ENCODE results near the gene EMC6. TPM values are rescaled to one million over a fixed set of nuclear protein-coding genes. Genes with fewer than 3 reads are reported as not detected.
"Not testable (repeated sequence)": the region's sequence is repeated elsewhere in the genome, so short reads cannot be mapped to it uniquely, and the experiment has no call there.

Gene EMC6
- total RNA-seq, 2 donors from 2014 or later: 23.7 to 24.7 TPM

DNA sequence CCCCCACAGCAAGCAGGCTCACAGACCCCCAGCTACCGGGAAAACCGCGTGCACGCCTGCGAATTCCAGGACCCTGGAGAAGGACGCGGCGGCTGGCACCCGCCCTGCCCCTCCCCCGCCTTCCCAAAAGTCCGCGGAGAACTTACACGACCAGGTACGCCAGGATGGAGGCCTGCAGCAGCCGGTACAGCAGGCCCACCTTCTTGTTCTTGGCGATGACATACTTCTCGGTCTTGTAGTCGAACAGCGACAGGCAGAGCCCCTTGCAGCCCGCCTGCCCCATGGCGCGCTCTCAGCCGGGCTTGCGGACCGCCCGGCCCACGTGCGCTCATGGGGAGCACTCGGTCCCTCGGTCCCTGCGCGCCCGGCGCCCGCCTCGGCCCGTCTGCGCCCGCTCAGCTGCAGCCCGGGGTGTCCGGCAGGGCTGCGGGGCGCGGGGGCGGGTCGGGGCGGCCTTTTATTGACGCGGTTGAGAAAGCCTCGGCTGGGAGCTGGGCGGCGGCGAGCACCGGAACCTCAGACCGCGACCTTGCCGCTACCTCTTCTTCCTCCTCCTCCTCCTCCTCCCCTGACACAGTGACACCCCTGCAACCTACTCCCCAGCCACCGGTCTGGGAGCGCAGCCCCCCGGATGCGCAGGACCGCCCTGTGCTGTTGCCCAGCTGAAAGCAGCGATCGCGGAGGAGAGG lies 27.3 kb downstream of the EMC6 start, which contains the start of gene P2RX5:
Gene P2RX5, minus strand, starts transcription at position 433 of the 689 bp plus-strand sequence. Its CDS starts 150 bp downstream, at position 283.
- no peak for DNase-seq (ENCODE audit: low spot score)
- intact Hi-C loops (cut with DNase I): no loop called here

- intact Hi-C loops (cut with DNase I): no loop called here
- DNase-seq (ENCODE audit: low spot score): no peak
Observed at GRCh38 chr17:3697103-3697476, 28.5 kb downstream of the EMC6 start.

DNA sequence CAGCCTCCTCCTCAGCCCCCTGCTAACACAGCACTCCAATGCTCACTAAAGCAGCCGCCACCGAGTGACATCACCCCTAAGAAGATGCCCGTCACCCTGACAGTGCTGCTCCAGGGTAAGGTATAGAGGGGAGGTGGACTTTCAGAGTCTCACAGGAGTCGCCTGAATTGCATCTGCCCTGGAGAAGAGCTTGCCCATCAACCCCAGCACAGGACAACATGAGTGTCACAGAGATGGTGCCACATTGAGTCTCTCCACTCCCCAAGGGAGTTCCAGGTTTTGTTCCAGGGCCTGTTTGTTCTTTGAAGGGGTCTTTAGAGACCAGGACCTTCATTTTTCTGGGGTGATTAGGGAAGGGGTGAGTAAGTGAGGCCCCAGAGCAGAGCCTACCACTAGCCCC lies 29.5 kb downstream of the EMC6 start:
- DNase-seq (ENCODE audit: low spot score): no peak

GRCh38 chr17:3699951-3700350 lies 31.3 kb downstream of the EMC6 start:
- DNase-seq (ENCODE audit: low spot score): no peak
- intact Hi-C loops (cut with DNase I): no loop called here

More for the DNA sequence above, 29.5 kb downstream of the EMC6 start:
- intact Hi-C loops (cut with DNase I): no loop called here

- intact Hi-C loops (cut with DNase I); DNase-seq (ENCODE audit: low spot score): not testable (repeated sequence)
Observed at GRCh38 chr17:3702041-3702539, 33.5 kb downstream of the EMC6 start.

GRCh38 chr17:3704931-3705717 lies 36.5 kb downstream of the EMC6 start:
- DNase-seq (ENCODE audit: low spot score): no peak
- intact Hi-C loops (cut with DNase I): no loop called here

- DNase-seq (ENCODE audit: low spot score); intact Hi-C loops (cut with DNase I): not testable (repeated sequence)
Observed at GRCh38 chr17:3705718-3705984, 37.0 kb downstream of the EMC6 start.

DNA sequence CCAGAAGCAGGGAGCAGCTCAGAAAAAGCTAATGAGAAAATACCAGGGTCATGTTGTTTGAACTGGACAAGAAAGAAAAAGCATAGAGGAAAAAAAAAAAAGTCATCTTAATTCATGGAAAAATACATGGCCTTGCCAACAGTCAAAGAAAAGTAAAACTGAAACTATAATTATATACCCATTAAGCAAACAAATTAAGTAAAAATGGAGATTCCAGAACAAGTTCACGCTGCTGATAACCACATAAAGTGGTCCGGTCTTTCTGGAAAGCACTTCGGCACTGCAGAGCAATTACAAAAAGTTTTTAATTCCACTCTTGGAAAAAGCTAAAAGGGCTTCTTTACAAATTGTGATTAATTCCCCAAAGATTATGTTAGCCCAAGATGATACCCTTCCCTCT lies 39.8 kb downstream of the EMC6 start:
- intact Hi-C loops (cut with DNase I): no loop called here
- no peak for DNase-seq (ENCODE audit: low spot score)

GRCh38 chr17:3710951-3711383 lies 42.4 kb downstream of the EMC6 start:
- intact Hi-C loops (cut with DNase I): no loop called here
- no peak for DNase-seq (ENCODE audit: low spot score)

DNA sequence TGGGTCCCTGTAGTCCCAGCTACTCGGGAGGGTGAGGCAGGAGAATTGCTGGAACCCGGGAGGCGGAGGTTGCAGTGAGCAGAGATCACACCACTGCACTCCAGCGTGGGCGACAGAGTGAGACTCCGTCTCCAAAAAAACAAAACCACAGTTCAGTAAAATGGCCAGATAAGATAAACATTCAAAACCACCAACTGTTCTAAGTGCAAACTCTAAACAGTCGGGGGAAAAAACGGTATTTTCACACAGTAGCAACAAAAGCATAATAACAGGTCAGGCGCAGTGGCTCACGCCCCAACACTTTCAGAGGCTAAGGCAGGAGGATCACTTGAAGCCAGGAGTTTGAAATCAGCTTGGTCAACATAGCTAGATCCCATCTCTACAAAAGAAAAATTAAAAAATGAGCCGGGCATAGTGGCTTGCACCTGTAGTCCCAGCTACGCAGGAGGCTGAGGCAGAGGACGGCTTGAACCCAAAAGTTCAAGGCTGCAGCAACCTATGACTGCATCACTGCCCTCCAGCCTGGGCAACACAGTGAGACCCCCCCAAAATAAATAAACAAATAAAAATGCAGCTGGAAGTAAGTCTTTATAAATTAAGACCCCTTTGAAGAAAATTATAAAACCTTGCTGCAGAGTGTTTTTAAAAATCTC lies 44.3 kb downstream of the EMC6 start:
- intact Hi-C loops (cut with DNase I): no loop called here

DNA sequence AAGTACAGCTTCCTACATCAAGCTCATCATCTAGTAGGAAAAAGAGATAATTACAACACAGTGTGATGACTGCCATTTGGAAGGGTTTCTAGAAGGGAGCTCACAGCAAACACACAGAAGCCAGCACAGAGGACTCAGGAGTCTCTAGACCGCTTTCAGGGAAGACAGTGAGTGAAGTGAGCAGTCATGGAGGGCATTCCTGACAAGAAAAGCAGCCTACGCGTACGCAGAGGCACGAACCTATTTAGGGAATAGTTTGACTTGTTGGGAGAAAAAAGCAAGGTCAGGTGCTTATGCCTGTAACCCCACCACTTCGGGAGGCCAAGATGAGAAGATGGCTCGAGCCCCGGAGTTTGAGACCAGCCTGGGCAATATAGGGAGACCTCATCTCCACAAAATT lies 46.7 kb downstream of the EMC6 start:
- intact Hi-C loops (cut with DNase I): no loop called here
- no peak for DNase-seq (ENCODE audit: low spot score)

More for the DNA sequence above, 44.3 kb downstream of the EMC6 start:
- DNase-seq (ENCODE audit: low spot score): no peak

GRCh38 chr17:3718201-3718600 lies 49.6 kb downstream of the EMC6 start:
- intact Hi-C loops (cut with DNase I): no loop called here
- DNase-seq (ENCODE audit: low spot score): no peak

DNA sequence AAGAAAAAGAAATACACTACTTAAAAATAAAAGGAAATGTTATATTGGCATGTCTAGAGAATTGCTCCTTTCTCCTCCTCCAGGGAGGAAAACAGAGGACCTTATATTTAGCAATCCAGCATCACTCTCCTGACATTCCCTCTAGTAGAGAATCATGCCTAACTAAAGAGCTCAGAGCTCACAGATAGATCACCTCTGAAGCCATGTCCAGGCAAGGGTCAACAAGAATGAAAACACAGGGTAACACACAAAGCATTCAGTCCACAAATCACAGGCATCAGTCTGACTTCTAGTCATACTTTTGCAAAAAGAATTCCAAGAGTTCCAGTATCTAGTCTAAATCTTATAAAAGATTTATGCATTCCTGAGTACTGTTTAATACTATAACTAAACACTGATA lies 50.7 kb downstream of the EMC6 start:
- intact Hi-C loops (cut with DNase I): no loop called here
- no peak for DNase-seq (ENCODE audit: low spot score)

Other genes with a start within 250 kb of the EMC6 start
- gene OR1E2, start 235.0 kb upstream of the EMC6 start, total RNA-seq: not detected
- under 1 TPM; 0.24 to 0.28 TPM for gene SPATA22, start 197.0 kb upstream of the EMC6 start, total RNA-seq
- 1 to 10 TPM; 7.8 to 9.7 TPM for gene ASPA, start 192.8 kb upstream of the EMC6 start, total RNA-seq
- 1 to 10 TPM; 1.5 to 2.7 TPM for gene TRPV3, start 111.0 kb upstream of the EMC6 start, total RNA-seq
- gene TRPV1, start 59.4 kb upstream of the EMC6 start, total RNA-seq: 1 to 10 TPM; 3.6 to 5.9 TPM
- gene SHPK, start 32.6 kb upstream of the EMC6 start, total RNA-seq: 10 to 100 TPM in 1 of 2 donors, 1 to 10 TPM in 1; 6.1 to 13.3 TPM
- gene CTNS, start 32.1 kb upstream of the EMC6 start, total RNA-seq: 10 to 100 TPM in 1 of 2 donors, 1 to 10 TPM in 1; 9.2 to 11.7 TPM
- 100 to 1,000 TPM; 106 to 126 TPM for gene TAX1BP3, start 234 bp upstream of the EMC6 start, total RNA-seq
- gene P2RX5, start 27.3 kb downstream of the EMC6 start, total RNA-seq: 1 to 10 TPM in 1 of 2 donors, under 1 TPM in 1; 0.93 to 2.0 TPM
- gene HASPIN, start 55.1 kb downstream of the EMC6 start, total RNA-seq: under 1 TPM in 1 of 2 donors, not detected in 1; 0.24 TPM
- gene ITGAE, start 132.4 kb downstream of the EMC6 start, total RNA-seq: 10 to 100 TPM; 18.2 to 25.6 TPM
- 10 to 100 TPM; 22.3 to 22.8 TPM for gene NCBP3, start 177.4 kb downstream of the EMC6 start, total RNA-seq
- gene CAMKK1, start 224.2 kb downstream of the EMC6 start, total RNA-seq: 10 to 100 TPM in 1 of 2 donors, 1 to 10 TPM in 1; 7.1 to 11.8 TPM
- 100 to 1,000 TPM in 1 of 2 donors, 10 to 100 TPM in 1; 71.0 to 115 TPM for gene P2RX1, start 247.7 kb downstream of the EMC6 start, total RNA-seq